ENCODE data around the gene CHPT1. TPM values are rescaled to one million over a fixed set of nuclear protein-coding genes. Genes with fewer than 3 reads are reported as not detected.
A peak's percentile ranks its signal among the peaks of the same experiment; 100 is the strongest.

Gene CHPT1
- total and polyA plus RNA-seq, 10 donors: 26.8 to 115 (median 45.3) TPM

DNA sequence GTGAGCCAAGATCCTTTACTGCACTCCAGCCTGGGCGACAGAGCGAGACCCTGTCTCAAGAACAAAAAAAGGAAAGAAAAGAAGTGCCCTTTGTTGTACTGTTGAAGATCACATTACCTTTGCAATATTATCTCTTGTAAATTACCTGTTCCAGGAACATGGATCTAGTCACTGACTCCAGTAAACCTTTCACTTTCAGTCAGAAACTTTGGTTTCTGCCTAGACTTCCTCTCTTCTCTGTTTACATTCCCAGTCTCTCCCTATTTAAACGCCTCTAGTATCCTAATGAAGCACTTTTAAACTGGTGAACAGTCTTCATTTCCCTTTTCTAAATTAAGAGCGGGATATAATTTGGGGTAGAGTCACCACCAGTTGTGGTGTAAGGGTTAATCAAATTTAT, 12.8 kb downstream of the CHPT1 start:
- intact Hi-C loops (cut with DNase I; ENCODE audit: low total_unique reads): no loop called here
- no peak for DNase-seq
- peaks cover 0 to 7% (median 0%) of the 10 kb centered on the region in 6 donors for H3K36me3 ChIP-seq
- TF ChIP-seq POLR2A (IDR thresholded peaks at IDR 0.05) (no peak), POLR2AphosphoS5 (IDR thresholded peaks at IDR 0.05) (no peak)
- TF ChIP-seq, protein P1, sequence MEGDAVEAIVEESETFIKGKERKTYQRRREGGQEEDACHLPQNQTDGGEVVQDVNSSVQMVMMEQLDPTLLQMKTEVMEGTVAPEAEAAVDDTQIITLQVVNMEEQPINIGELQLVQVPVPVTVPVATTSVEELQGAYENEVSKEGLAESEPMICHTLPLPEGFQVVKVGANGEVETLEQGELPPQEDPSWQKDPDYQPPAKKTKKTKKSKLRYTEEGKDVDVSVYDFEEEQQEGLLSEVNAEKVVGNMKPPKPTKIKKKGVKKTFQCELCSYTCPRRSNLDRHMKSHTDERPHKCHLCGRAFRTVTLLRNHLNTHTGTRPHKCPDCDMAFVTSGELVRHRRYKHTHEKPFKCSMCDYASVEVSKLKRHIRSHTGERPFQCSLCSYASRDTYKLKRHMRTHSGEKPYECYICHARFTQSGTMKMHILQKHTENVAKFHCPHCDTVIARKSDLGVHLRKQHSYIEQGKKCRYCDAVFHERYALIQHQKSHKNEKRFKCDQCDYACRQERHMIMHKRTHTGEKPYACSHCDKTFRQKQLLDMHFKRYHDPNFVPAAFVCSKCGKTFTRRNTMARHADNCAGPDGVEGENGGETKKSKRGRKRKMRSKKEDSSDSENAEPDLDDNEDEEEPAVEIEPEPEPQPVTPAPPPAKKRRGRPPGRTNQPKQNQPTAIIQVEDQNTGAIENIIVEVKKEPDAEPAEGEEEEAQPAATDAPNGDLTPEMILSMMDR (IDR thresholded peaks at IDR 0.05 in 8 of 11, conservative IDR thresholded peaks at IDR 0.05 in 3 of 11): no peak
- H3K9me3 ChIP-seq: no peaks in the 10 kb centered on the region
- H3K4me3 ChIP-seq: no peak overlapping the region
- WGBS, 5 donors: 81 to 90% (median 86%) methylated on average over 4 of the region's 4 CpGs
- no peak overlapping the region for H3K27ac ChIP-seq
- H3K4me1 ChIP-seq: peaks cover 0 to 91% (median 32%) of the 10 kb centered on the region in 6 donors
- H3K27me3 ChIP-seq (replicated peaks in 1 of 7): no peaks in the 10 kb centered on the region

DNA sequence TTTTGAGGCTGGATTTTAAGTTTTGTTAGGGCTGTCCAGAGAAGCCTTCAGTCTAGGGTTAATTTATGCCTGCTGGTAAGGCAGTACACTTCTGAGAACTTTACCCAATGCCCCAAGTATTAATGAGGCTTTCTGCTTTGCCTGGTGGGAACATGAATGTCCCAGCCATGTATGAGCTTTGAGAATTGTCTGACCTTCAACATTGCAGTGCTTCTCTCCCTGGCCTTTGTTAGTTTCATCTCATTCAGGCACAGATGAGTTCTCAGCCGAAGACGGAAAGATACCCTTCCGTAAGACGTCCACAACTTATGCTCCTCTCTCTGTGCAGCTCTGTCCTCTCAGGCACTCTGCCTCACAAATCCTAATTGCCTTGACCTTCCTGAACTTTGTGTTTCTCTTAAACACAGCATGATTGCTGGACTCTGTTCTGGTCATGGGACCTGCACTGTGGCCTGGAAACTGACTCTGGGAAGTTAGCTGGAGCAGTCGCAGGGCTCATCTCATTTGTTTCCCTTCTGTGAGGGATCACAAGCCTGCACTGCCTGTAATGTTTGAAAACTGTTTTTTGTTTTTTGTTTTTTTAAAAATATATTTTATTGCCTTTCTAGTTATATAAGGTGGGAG, 15.7 kb downstream of the CHPT1 start:
- peak overlapping the region in 6 of 8 donors; percentile 11 to 54 (median 40) for H3K27ac ChIP-seq
- no peaks in the 10 kb centered on the region for H3K27me3 ChIP-seq (replicated peaks in 1 of 7)
- no peak for DNase-seq
- TF ChIP-seq, protein P1 (IDR thresholded peaks at IDR 0.05 in 8 of 11, conservative IDR thresholded peaks at IDR 0.05 in 3 of 11): no peak
- TF ChIP-seq POLR2AphosphoS5 (IDR thresholded peaks at IDR 0.05): peak in 1 of 3 donors; percentile 58
- H3K4me1 ChIP-seq: peaks cover 0 to 77% (median 27%) of the 10 kb centered on the region in 6 donors
- 71 to 84% (median 79%) methylated on average over 5 of the region's 5 CpGs for WGBS, 5 donors
- no peak overlapping the region for H3K4me3 ChIP-seq
- peaks cover 0 to 19% (median 0%) of the 10 kb centered on the region in 6 donors for H3K36me3 ChIP-seq
- H3K9me3 ChIP-seq: no peaks in the 10 kb centered on the region
- intact Hi-C loops (cut with DNase I; ENCODE audit: low total_unique reads): no loop called here

DNA sequence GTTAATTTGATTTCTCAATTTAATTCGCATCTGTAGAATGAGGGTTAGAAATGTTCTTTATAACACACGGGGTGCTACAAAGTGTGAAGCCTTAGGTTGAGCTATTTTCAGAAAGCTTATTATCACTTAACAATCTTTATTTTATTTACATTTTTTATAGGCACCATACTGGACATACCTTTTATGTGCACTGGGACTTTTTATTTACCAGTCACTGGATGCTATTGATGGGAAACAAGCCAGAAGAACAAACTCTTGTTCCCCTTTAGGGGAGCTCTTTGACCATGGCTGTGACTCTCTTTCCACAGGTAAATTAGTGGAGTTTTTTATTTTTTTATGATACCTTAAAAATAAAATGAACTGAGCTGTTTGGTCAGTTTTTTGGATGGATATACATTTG, 16.5 kb downstream of the CHPT1 start:
- Histone ChIP-seq H3K27ac (peak overlapping the region in 3 of 8 donors; percentile 38 to 51 (median 41)), H3K4me3 (no peak overlapping the region), H3K27me3 (replicated peaks in 1 of 7) (no peaks in the 10 kb centered on the region), H3K9me3 (no peaks in the 10 kb centered on the region), H3K36me3 (peaks cover 0 to 27% (median 0%) of the 10 kb centered on the region in 6 donors), H3K4me1 (peaks cover 0 to 71% (median 27%) of the 10 kb centered on the region in 6 donors)
- TF ChIP-seq, protein P1 (IDR thresholded peaks at IDR 0.05 in 8 of 11, conservative IDR thresholded peaks at IDR 0.05 in 3 of 11): no peak
- TF ChIP-seq POLR2AphosphoS5 (IDR thresholded peaks at IDR 0.05): no peak
- no peak for TF ChIP-seq POLR2A (IDR thresholded peaks at IDR 0.05)
- WGBS, 5 donors: 82 to 96% (median 84%) methylated on average over 2 of the region's 2 CpGs
- DNase-seq: no peak
- intact Hi-C loops (cut with DNase I; ENCODE audit: low total_unique reads): no loop called here

DNA sequence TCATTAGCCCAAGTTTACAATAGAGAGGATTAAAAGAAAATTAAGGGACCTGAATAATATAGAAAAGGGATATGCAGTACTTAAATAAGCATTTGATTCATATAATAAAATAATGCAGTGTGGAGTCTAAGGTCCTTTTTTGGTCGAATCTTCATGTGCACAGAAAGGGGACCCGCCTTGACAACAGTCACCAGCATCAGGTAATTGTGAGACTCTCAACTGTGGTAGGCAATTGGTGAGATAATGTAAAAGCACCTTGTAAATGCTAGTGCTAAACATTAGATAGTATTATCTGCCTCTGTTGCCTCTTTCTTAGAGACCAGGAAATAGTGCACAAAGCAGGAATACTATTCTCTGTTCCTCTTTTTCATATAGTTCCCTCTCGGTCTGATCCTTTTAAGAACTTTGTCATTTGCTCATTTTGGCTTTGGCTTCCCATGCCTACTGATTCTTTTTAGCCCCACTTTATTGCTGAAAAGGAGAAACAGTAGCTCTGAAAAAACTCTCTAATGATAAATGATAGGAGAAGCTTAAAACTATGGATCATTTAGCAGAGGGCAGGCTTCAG, 17.5 kb downstream of the CHPT1 start:
- intact Hi-C loops (cut with DNase I; ENCODE audit: low total_unique reads): no loop called here
- TF ChIP-seq, protein P1 (IDR thresholded peaks at IDR 0.05 in 8 of 11, conservative IDR thresholded peaks at IDR 0.05 in 3 of 11): no peak
- TF ChIP-seq POLR2A (IDR thresholded peaks at IDR 0.05) (no peak), POLR2AphosphoS5 (IDR thresholded peaks at IDR 0.05) (no peak)
- Histone ChIP-seq H3K4me1 (peaks cover 0 to 61% (median 21%) of the 10 kb centered on the region in 6 donors), H3K4me3 (no peak overlapping the region), H3K27ac (peak overlapping the region in 2 of 8 donors; percentile 6 to 12), H3K36me3 (peaks cover 0 to 29% (median 0%) of the 10 kb centered on the region in 6 donors), H3K27me3 (replicated peaks in 1 of 7) (no peaks in the 10 kb centered on the region), H3K9me3 (no peaks in the 10 kb centered on the region)
- no peak for DNase-seq
- WGBS, 5 donors: 65 to 76% (median 66%) methylated on average over 3 of the region's 3 CpGs

Measured in spleen (tissue), 11 donors.